CD14-positive monocyte (primary cell): ENCODE results near the gene MRPS24. TPM values are rescaled to one million over a fixed set of nuclear protein-coding genes. Genes with fewer than 3 reads are reported as not detected.
A peak's percentile ranks its signal among the peaks of the same experiment; 100 is the strongest.

Experiments used
- DNase-seq, 3 donors: peaks; one replicate each; pipeline ENCODE4 v3.0.0-alpha.2; 2011 to 2022
- H2AFZ ChIP-seq: 2 replicates; pipeline ENCODE4 v1.6.0; 2012; ENCODE audit warnings: mild to moderate bottlenecking, low read depth, low read length, inconsistent platforms; ENCODE audit not compliant: insufficient read depth, poor library complexity, severe bottlenecking
- H3K27ac ChIP-seq, 2 donors: 1 replicate in 1 of 2; 2 replicates in 1 of 2; pipeline ENCODE4 v1.5.1; 2012 to 2013; ENCODE audit warnings: low read length in 2 of 2, control low read depth in 1 of 2, inconsistent platforms in 1 of 2, low read depth in 1 of 2, mild to moderate bottlenecking in 1 of 2
- H3K27me3 ChIP-seq, 2 donors: one replicate each; pipeline versions ENCODE4 v1.6.0 to v1.6.1; 2011 to 2013; ENCODE audit warnings: low read length in 2 of 2; ENCODE audit not compliant: control insufficient read depth in 2 of 2, insufficient read depth in 2 of 2
- H3K36me3 ChIP-seq, 2 donors: replicated peaks in 1 of 2; 1 replicate in 1 of 2; 2 replicates in 1 of 2; pipeline versions ENCODE4 v1.5.1 to v1.6.1; 2012 to 2013; ENCODE audit warnings: low read length in 2 of 2, control low read depth in 1 of 2, inconsistent platforms in 1 of 2, mild to moderate bottlenecking in 1 of 2; ENCODE audit not compliant: insufficient read depth in 2 of 2, control insufficient read depth in 1 of 2
- H3K4me1 ChIP-seq, 2 donors: 1 replicate in 1 of 2; 2 replicates in 1 of 2; pipeline versions ENCODE4 v1.5.1 to v1.6.1; 2012 to 2013; ENCODE audit warnings: low read length in 2 of 2, control low read depth in 1 of 2, inconsistent platforms in 1 of 2, mild to moderate bottlenecking in 1 of 2, moderate library complexity in 1 of 2; ENCODE audit not compliant: insufficient read depth in 2 of 2, control insufficient read depth in 1 of 2
- H3K4me2 ChIP-seq: replicated peaks from 2 replicates; pipeline ENCODE3; 2012; ENCODE audit warnings: low read length, moderate library complexity, mild to moderate bottlenecking; ENCODE audit not compliant: poor library complexity, severe bottlenecking; ENCODE audit errors: extremely low read depth
- H3K4me3 ChIP-seq, 3 experiments: fragments of 200-600 bp in 1 of 3; sonication (generic) in 1 of 3; replicated peaks in 1 of 3; 1 replicate in 2 of 3; 2 replicates in 1 of 3; pipeline ENCODE4 v1.5.1; 2011 to 2013; ENCODE audit warnings: low read length in 3 of 3, mild to moderate bottlenecking in 3 of 3, control low read depth in 2 of 3, low read depth in 2 of 3, inconsistent platforms in 1 of 3, moderate library complexity in 1 of 3
- H3K79me2 ChIP-seq: 2 replicates; pipeline ENCODE4 v1.6.0; 2012; ENCODE audit warnings: mild to moderate bottlenecking, control low read depth, inconsistent platforms, low read length, moderate library complexity; ENCODE audit not compliant: insufficient read depth
- H3K9ac ChIP-seq: 2 replicates; pipeline ENCODE4 v1.6.0; 2017; ENCODE audit warnings: low read length, mild to moderate bottlenecking; ENCODE audit not compliant: insufficient read depth, poor library complexity, severe bottlenecking
- H3K9me3 ChIP-seq, 2 donors: replicated peaks in 1 of 2; 1 replicate in 1 of 2; 2 replicates in 1 of 2; pipeline versions ENCODE4 v1.5.1 to v1.6.1; 2012 to 2013; ENCODE audit warnings: low read length in 2 of 2, control low read depth in 1 of 2; ENCODE audit not compliant: control insufficient read depth in 1 of 2, insufficient read depth in 1 of 2
- H4K20me1 ChIP-seq: 2 replicates; pipeline ENCODE4 v1.6.0; 2012; ENCODE audit warnings: mild to moderate bottlenecking, low read length, control low read depth, moderate library complexity; ENCODE audit not compliant: insufficient read depth
- H3K27ac Mint-ChIP-seq, 7 donors: one replicate each; pipeline ENCODE4 v1.8.0; 2020; ENCODE audit warnings: mild to moderate bottlenecking in 7 of 7, mixed read lengths in 7 of 7, moderate library complexity in 6 of 7, inconsistent platforms in 2 of 7
- H3K27me3 Mint-ChIP-seq, 3 donors: one replicate each; pipeline ENCODE4 v1.8.0; 2021 to 2022; ENCODE audit warnings: low read depth in 3 of 3, mild to moderate bottlenecking in 3 of 3, mixed read lengths in 3 of 3, moderate library complexity in 3 of 3, inconsistent platforms in 1 of 3
- H3K36me3 Mint-ChIP-seq, 2 donors: one replicate each; pipeline ENCODE4 v1.8.0; 2020; ENCODE audit warnings: mixed read lengths in 2 of 2, inconsistent platforms in 1 of 2, mild to moderate bottlenecking in 1 of 2
- H3K4me1 Mint-ChIP-seq: one replicate; pipeline ENCODE4 v1.8.0; 2020; ENCODE audit warnings: mild to moderate bottlenecking, mixed read lengths
- H3K4me3 Mint-ChIP-seq, 2 donors: one replicate each; pipeline ENCODE4 v1.8.0; 2020; ENCODE audit warnings: mild to moderate bottlenecking in 2 of 2, mixed read lengths in 2 of 2, moderate library complexity in 1 of 2
- H3K9me3 Mint-ChIP-seq, 7 donors: one replicate each; pipeline ENCODE4 v1.8.0; 2020 to 2022; ENCODE audit warnings: mixed read lengths in 7 of 7, mild to moderate bottlenecking in 6 of 7, moderate library complexity in 6 of 7, inconsistent platforms in 2 of 7
- CTCF ChIP-seq: fragments of 200-600 bp; IDR thresholded peaks from one replicate; pipeline ENCODE4 v1.8.0; 2022; ENCODE audit warnings: antibody characterized with exemption, mild to moderate bottlenecking
- WGBS: methylation state at CpG from one replicate; pipeline ENCODE4 v1.1.5; 2013; ENCODE audit warnings: missing lambda C conversion rate; ENCODE audit not compliant: insufficient coverage; 5-methylcytosine and 5-hydroxymethylcytosine counted together
- intact Hi-C, 2 donors: fragments of 100-400 bp; cut with micrococcal nuclease; formaldehyde crosslinking; loops; one replicate each; pipeline versions ENCODE4 v1.15.0 to v1.15.1; 2023
- polyA plus RNA-seq, 3 donors: library from polyadenylated mRNA; depleted of rRNA in 1 of 3; unstranded in 2 of 3; stranded (reverse) in 1 of 3; fragments of 300-500 nt in 2 of 3; fragments of >200 nt in 1 of 3; fragmentation: Illumina TruSeq in 2 of 3; gene quantifications; 1 replicate in 2 of 3; 2 replicates in 1 of 3; pipeline ENCODE4 v1.2.3, GENCODE V29; 2012 to 2021

MRPS24 gene
- polyA plus RNA-seq, 3 donors: 79.2 to 112 (median 112) TPM

- Histone ChIP-seq H3K79me2 (no peaks in the 10 kb centered on the region), H3K9ac (no peak overlapping the region), H3K27ac (peak overlapping the region; percentile 46 to 72), H3K4me2 (no peak overlapping the region), H3K9me3 (no peaks in the 10 kb centered on the region), H2AFZ (peak overlapping the region; percentile 55), H3K4me3 (no peak overlapping the region), H3K36me3 (peaks cover 37 to 47% of the 10 kb centered on the region in 2 donors), H4K20me1 (no peaks in the 10 kb centered on the region), H3K4me1 (peaks cover 11 to 13% of the 10 kb centered on the region in 2 donors), H3K27me3 (no peaks in the 10 kb centered on the region)
- Mint-ChIP-seq H3K4me1 (peaks cover 12% of the 10 kb centered on the region), H3K27ac (peak overlapping the region; percentile 80 to 91 (median 88)), H3K4me3 (no peak overlapping the region), H3K36me3 (peaks cover 44 to 54% of the 10 kb centered on the region in 2 donors), H3K9me3 (peaks cover 0 to 2% (median 0%) of the 10 kb centered on the region in 7 donors), H3K27me3 (peaks cover 0 to 4% (median 3%) of the 10 kb centered on the region in 3 donors)
- intact Hi-C loops: no loop called here
- no peak for TF ChIP-seq CTCF
- DNase-seq: peak; percentile 27 to 50 (median 27)
- WGBS: 50% methylated on average over 7 of the region's 7 CpGs
Observed at GRCh38 chr7:43876241-43876640, 6.9 kb upstream of the MRPS24 start.

DNA sequence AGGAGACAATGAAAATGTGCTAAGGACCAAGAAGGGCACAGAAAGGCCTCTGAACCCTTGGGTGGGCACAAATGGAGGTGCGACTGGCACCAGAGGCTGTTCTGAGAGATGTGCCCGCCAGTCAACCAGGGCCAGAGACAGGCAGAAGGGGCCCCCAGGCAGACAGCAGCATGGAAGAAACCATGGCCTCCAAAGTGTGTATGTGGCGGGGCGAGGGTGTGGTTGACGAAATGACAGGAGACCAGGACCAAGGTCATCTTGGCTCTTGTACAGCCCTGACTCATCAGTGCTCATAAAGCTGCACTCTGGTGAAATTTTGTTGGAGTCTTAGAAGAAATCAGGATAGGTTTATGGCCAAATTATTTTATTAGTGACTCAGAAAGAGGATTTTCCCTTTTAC is 4.0 kb upstream of the MRPS24 start:
- Histone ChIP-seq H3K4me2 (no peak overlapping the region), H3K9ac (no peak overlapping the region), H3K27ac (no peak overlapping the region), H3K9me3 (no peaks in the 10 kb centered on the region), H3K79me2 (peaks cover 3% of the 10 kb centered on the region), H4K20me1 (no peaks in the 10 kb centered on the region), H3K27me3 (no peaks in the 10 kb centered on the region), H2AFZ (no peak overlapping the region), H3K4me3 (no peak overlapping the region), H3K36me3 (peaks cover 17 to 18% of the 10 kb centered on the region in 2 donors), H3K4me1 (peaks cover 26% of the 10 kb centered on the region in 2 donors)
- peaks cover 0 to 5% (median 4%) of the 10 kb centered on the region in 3 donors for H3K27me3 Mint-ChIP-seq
- peak in 1 of 3 donors; percentile 49 for DNase-seq
- H3K36me3 Mint-ChIP-seq: peaks cover 20 to 32% of the 10 kb centered on the region in 2 donors
- peaks cover 29% of the 10 kb centered on the region for H3K4me1 Mint-ChIP-seq
- 86% methylated on average over 5 of the region's 5 CpGs for WGBS
- TF ChIP-seq CTCF: no peak
- intact Hi-C loops: no loop called here
- peak overlapping the region in 2 of 7 donors; percentile 38 to 59 for H3K27ac Mint-ChIP-seq
- H3K9me3 Mint-ChIP-seq: peaks cover 0 to 2% (median 0%) of the 10 kb centered on the region in 7 donors
- H3K4me3 Mint-ChIP-seq: no peak overlapping the region
